Fibroblast of skin of right biceps (primary cell): ENCODE data around the gene ABCB1.
"Not testable (repeated sequence)": the region's sequence is repeated elsewhere in the genome, so short reads cannot be mapped to it uniquely, and the experiment has no call there.

ENCODE experiments used
- DNase-seq: peaks from one replicate; pipeline ENCODE4 v3.0.0-alpha.2; 2013

The ABCB1 gene

GRCh38 chr7:87511510-87511909 is 89.2 kb downstream of the ABCB1 start:
- DNase-seq, result no peak

DNA sequence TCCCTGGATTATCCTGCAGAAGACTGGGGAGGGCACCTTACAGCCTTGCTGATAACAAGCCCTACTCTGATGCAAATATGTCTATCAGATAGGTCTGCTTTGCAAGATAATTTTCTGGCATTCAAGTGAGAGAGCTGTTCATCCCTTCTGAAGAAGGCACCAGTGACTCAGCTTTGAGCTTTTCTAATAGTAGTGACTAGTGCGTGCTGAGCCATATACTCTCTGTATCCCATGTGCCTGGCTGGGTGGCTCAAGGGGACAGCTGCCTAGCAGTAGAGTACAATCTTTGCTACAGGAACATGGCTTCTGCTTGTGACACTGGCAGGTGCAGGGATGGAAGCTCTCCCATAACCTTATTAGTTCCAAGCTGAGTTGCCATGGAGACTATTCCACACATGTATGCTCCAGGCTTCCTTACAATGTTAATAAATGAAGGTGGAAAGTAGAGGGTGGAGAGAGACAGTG is 90.2 kb downstream of the ABCB1 start:
- DNase-seq, result no peak

GRCh38 chr7:87507446-87507845 is 93.2 kb downstream of the ABCB1 start:
- DNase-seq, result no peak

GRCh38 chr7:87506246-87507180 is 94.2 kb downstream of the ABCB1 start:
- DNase-seq, result peak; percentile 22

DNA sequence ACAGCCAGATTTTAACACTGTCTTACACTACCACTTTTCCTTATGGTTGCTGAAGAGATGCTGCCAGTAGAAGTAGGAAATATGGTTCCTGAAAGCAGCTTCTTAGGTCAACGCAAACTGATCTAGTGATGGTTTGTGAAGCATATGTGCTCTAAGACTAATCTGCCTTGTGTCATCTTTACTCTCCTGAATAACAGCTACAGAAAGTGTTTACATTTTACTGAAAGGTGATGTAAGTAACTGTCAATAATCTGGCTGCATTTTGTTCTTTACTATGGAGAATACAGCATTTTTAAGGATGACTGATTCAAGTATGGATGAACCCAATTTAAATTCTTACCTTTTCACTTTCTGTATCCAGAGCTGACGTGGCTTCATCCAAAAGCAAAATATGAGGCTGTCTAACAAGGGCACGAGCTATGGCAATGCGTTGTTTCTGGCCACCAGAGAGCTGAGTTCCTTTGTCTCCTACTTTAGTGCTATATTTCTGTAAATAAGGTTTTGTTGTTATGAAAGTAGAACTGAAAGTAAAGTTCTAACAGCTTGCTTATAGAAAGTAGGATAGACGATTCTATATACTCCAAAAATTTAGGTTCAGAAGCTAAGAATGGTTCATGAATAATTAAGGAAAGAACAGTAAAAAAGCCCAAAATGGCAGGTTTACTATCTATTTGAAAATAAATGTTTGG is 95.0 kb downstream of the ABCB1 start:
- DNase-seq, result no peak

- no peak for DNase-seq
Measured at GRCh38 chr7:87505122-87505521, 95.6 kb downstream of the ABCB1 start.

GRCh38 chr7:87499494-87499893 is 101.2 kb downstream of the ABCB1 start:
- no peak for DNase-seq

DNA sequence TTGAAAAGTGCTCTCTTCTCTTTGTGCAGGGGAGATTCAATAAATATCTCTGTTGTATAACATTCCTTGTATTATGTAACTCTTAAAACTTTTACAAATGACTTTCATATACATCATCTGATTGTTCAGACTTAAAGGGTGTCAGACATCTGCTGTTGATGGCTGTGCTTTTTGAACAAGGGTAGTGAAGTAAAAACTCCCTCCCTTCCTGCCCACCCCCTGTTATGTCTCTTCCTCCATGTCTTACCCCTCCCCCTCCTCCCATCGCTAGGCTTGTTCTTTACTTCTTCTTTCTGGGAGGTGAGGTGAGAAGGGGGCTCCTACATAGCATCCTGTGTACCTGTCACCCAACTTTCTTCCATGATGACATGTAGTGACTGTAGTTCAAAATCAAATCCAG is 101.8 kb downstream of the ABCB1 start:
- no peak for DNase-seq

DNA sequence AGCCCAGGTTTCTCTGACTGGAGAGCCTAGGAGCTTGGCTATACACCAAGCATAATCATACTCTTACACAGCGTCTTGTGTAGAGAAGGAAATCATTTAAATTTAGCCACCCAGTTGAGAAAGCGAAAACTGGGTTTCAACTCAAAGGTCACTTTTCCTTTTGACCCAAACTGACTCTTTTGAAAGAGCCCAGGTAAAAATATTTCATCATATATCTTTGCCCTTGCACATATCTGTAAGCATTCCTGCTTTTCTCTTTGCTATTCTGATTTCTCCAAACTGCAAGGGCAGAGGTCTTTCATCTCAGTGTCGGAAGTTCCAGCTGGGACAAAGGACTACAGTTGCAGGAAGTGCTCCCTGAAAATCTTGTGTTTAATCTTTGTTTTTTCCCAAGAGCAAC is 103.2 kb downstream of the ABCB1 start:
- DNase-seq, result no peak

GRCh38 chr7:87495366-87495765 is 105.3 kb downstream of the ABCB1 start:
- DNase-seq, result no peak

DNA sequence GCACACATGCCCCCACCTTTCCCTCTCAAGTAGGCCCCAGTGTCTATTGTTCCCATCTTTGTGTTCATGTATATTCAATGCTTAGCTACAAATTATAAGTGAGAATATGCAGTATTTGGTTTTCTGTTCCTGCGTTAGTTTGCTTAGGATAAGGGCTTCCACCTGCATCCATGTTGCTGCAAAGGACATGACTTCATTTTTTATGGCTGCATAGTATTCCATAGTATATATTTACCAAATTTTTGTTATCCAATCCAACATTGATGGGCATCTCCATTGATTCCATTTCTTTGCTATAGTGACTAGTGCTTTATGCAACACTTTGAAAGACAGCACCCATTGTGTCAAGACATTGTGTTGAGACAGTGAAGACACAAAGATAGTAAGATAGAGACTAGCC is 106.2 kb downstream of the ABCB1 start:
- no peak for DNase-seq

DNA sequence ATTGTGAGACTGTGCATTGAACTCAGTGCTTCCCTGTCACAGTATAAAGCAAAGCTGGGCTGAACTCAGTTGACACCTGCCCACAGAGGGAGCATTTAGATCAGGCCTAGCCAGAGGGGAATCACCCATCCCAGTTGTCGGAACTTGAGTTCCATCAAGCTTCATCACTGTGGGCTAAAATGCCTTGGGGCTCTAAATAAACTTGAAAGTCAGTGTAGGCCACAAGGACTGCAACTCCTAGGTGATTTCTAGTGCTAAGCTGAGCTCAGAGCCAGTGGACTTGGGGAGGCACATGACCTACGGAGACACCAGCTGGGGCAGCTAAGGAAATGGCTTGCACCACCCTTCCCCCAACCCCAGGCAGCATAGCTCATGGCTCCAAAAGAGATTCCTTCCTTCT is 117.6 kb downstream of the ABCB1 start:
- no peak for DNase-seq

DNA sequence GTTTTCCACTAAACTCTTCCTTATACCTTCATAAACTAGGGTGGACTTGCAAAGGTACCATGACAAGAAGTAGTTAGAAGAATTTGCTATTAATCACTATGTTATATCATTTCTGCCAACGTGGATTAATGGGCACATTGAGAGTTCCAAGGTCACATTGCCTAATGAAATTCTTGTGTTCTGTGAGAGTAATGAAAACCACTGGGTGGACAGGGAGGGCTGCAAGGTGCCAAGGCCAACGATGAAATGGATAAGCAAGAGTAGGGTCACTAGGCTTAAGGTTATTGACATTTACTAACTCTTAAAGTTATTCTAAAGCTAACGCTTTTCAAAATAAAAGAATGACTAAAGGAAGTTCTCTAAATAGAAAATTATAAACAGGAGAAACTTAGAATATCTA is 118.6 kb downstream of the ABCB1 start:
- no peak for DNase-seq

DNA sequence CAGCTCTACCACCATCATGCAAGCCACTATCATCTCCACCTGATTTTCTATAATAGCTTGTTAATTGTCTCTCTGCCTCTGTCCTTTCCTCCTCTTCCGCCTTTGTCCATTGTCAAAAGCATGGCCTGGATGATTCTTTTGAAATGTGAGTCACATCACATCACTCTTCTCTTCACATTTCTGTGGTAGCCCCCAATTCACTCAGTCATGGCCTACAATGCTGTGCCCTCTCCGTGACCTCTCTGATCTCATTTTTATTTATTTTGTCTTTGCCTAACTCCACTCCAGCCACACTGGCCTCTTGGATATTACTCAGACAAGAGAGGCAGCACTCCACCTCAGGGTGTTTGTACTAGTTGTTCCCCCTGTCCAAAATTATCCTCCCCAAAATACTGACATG is 120.3 kb downstream of the ABCB1 start:
- DNase-seq, result peak; percentile 70

- peak; percentile 31 for DNase-seq
Measured at GRCh38 chr7:87479951-87480350, 120.7 kb downstream of the ABCB1 start.

DNA sequence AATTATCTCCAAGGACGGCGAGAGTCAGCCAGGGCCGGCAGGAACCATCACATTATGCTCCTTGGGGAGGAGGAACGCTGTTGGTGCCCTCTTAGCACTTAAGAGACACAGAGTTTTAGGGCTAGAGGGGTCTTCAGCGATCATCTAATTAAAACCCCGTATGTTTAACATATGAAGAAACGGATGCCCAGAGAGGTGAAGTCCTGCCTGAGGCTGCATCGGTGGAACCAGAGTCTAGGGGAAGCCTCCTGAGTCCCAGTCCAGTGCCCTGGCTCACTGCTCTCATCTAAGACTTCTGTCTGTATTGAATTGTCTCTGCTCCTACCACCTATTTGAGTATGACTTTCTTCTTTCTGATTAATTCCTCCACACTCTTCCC is 124.5 kb downstream of the ABCB1 start:
- no peak for DNase-seq

DNA sequence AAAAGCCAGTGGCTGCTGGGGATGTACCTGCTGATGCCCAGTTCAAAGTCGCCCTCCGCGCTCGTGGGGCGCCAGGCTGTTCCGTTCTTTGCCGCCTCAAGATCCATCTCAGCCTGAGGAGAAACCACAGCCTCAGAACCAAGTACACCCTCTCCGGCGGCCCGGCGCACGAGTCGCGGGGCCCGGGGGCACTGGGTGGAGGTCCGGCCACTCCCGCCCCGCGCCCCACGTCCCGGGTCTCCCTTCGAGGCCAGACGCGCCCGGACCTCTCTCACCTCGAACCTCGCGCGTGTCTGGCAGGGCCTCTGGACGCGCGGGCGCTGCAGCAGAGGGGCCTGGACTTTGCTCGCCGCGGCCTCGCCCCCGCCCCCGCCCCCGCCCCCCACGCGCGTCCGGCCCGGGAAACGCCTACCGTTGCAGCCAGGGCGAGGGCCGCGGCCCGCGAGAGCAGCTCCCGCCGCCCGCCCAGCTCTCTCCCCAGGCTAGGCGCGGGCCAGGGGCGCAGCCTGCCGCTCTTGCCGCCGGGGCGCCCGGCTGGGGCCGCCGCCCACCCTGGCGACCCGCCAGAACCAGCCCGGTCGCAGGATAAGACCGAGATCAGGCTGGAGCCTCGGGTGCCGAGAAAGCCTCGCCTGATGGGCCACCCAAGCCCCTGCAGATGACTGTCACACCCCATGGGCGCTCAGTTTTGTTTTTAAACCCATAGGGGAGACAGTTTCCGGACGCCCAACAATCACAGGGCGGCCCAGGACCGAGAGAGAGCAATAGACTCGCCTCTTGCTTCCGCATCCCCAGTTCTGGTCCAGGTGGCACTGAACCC is 125.1 kb downstream of the ABCB1 start, which contains the start of gene ABCB4:
Gene ABCB4 (minus strand): TSS at position 322 of the 820 bp plus-strand sequence. CDS start 215 bp downstream, at position 107.
- peak; percentile 24 for DNase-seq

DNA sequence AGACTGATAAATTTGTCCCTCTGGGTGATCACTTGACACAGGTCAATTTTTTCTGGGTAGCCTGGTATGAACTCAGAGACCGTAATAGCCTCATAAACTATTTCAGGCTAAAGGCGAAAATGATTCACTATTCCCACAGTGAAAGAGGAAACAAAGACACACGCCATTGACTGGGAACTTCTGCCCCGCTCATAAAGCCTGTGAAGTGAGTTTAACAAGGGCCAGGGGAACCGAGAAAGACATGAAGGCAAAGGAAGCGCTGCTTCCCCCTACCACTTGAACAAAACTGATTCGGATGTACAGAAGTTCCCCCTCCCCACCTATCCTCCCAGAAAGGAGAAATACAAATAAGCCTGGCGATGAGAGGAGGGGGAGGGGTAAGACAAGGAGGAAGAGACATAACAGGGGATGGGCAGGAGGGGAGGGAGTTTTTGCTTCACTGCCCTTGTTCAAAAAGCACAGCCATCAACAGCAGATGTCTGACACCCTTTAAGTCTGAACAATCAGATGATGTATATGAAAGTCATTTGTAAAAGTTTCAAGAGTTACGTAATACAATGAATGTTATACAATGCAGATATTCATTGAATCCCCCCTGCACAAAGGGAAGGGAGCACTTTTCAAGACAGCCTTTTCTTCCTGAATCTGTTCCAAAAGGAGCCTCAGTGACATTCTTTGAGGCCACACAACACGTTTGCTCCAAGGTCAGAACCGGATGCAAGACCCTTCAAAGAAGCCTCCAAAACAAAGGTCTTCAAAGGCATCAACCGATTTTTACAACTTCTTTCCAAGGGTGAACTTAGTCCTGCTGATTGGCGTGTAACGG is 125.9 kb downstream of the ABCB1 start:
- DNase-seq, result peak; percentile 68

DNA sequence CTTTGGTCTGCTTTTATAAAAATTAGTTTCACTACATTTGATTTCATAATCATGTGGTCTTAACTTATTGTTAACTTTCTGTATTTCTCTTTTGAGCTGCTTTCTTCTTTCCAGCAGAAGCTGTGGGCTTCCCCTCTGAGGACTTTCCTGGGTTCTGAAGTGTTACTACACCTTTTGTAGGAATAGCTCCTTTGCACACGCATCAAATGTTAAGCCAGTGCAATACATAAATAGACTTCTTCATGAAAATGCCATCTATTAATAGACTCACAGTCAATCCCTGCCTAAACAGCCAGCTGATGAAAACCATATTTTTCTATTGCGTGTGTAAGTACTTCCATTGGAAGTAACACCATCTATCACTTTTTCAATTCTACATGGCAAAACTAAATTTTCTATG is 126.7 kb downstream of the ABCB1 start:
- peak; percentile 39 for DNase-seq

DNA sequence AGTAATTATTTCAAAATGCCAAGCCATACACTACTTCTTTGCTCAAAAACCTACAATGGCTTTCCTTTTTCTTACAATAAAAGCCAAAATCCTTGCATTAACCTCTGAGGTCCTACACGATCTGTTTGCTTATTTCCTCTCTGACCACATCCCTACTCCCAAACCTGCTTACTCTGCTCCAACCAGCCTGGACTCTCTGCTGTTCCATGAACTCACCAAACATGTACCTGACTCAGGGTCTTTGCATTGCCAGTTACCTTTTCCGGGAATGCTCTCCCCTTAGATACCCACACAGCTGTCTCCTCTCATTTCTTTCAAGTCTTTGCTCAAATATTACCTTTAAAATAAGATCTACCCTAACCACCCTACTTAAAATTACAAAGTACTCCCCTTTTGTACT is 127.5 kb downstream of the ABCB1 start:
- no peak for DNase-seq

- DNase-seq, result peak; percentile 20
Measured at GRCh38 chr7:87471473-87471872, 129.2 kb downstream of the ABCB1 start.

GRCh38 chr7:87469204-87469603 is 131.5 kb downstream of the ABCB1 start:
- DNase-seq, result not testable (repeated sequence)
